Activated naive CD8-positive, alpha-beta T cell treated with anti-CD3 and anti-CD28 coated beads, Interleukin-2, amount 50 U/mL, for 16 hours (primary cell): Measurements from ENCODE around the gene PTBP1.
A peak's percentile ranks its signal among the peaks of the same experiment; 100 is the strongest.

Source experiments
- DNase-seq: peaks from one replicate; pipeline ENCODE4 v3.0.0-alpha.2; 2020; ENCODE audit warnings: low read depth, low spot score

The PTBP1 gene

GRCh38 chr19:797528-798414 lies 519 bp downstream of the PTBP1 start:
- peak; percentile 66 for DNase-seq

DNA sequence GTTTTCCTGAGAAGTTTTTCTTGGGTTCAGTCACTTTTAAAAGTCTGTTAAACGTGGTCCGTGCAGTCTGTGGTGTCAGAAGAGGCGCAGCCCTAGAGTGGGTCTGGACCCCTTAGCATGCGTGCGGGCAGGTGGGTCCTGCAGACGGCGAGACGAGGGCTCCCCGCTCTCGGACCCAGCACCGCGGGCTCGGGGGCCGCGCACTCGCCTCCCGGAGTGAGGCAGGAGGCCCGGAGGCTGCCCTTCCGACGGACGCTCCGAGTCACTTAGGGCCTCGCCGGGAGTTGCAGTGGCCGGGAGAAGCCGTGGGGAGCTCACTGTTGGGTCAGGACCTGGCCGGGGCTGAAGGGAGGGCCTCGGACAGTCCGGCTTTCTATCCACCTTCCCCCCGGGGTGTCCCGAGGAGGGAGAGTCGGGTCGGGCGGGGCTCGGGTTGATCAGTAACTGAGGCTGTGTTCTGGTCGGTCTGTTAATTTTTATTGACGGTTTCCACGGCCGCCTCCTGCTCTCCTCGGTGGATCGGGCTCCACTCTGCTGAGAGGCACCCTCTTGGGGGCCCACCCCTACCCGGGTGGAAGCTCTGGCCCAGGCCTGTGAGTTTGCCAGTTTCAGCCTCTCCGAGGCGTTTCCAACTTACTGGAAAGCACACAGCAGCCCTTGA lies 1.3 kb downstream of the PTBP1 start:
- DNase-seq: no peak

- DNase-seq: no peak
Measured at GRCh38 chr19:799076-799881, 2.0 kb downstream of the PTBP1 start.

- no peak for DNase-seq
Measured at GRCh38 chr19:800360-801029, 3.2 kb downstream of the PTBP1 start.

DNA sequence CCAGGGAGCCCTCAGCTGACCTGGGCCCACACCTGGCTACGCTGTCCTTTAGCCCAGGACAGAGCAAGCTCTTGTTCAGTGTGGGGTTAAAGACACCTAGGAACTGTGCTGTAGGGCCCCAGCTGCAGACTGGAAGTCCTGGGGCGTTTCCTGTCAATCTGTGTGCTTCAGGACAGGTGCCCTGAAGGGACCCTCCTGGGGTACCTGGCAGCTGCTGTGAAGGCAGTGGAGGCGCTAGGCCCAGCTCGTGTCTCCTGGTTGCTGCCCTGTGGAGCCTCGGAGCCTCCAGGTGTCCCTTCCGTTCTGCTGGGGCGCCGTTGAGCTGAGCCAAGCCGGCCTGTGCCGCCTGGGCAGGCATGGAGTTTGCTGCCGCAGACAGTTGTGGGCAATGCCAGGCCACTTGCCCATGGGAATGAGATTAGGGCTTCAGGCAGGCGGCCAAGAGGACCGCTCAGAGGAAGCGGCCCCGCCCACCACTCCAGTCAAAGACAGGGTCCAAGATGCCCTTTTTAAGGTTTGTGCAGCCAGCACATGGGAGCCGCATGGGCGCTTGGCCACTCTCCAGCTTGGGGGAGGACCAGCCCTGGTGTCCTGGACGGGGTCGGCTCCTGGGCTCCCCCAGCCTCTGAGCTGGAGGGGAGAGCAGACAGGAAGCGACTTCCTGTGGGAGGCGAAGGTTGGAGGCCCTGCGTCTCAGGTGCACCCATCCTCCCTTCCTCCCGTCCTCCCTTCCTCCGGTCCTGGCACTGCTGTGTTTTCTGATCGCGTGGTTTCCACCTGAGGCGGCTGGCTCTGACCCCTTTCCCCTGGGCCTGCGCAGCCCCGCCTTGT lies 4.0 kb downstream of the PTBP1 start:
- DNase-seq: no peak

DNA sequence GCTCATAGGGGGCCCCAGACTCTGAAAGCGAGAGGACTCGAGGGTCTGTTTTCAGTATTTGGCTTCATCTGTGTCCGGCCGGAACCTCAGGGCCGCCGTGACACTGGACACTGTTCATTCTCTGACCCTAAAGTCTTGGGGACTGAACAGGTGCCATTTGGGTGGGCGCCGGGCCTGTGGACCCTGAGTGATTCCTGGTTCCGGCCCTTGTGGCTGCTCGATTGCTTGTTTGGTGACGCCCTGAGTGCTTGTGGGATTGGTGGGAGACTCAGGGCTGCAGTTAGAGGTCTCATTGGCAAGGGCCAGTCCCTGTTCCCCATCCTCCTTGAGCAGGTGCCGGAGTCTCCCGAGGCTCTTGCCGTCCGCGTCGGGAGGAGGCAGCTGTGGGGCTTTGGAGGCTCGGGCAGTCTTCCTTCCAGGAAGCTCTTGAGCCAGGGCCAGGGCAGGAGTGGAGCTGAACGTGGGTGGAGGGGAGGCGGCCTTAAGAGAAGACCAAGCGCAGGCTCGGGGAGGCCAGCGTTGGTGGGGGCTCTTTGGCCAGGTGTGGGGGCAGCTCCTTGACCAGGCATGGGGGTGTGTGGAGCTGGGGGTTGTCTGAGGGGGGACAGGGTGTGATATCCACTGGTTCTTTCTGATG lies 4.7 kb downstream of the PTBP1 start:
- no peak for DNase-seq

GRCh38 chr19:802498-803098 lies 5.3 kb downstream of the PTBP1 start:
- no peak for DNase-seq

GRCh38 chr19:803099-803561 lies 5.9 kb downstream of the PTBP1 start:
- no peak for DNase-seq

DNA sequence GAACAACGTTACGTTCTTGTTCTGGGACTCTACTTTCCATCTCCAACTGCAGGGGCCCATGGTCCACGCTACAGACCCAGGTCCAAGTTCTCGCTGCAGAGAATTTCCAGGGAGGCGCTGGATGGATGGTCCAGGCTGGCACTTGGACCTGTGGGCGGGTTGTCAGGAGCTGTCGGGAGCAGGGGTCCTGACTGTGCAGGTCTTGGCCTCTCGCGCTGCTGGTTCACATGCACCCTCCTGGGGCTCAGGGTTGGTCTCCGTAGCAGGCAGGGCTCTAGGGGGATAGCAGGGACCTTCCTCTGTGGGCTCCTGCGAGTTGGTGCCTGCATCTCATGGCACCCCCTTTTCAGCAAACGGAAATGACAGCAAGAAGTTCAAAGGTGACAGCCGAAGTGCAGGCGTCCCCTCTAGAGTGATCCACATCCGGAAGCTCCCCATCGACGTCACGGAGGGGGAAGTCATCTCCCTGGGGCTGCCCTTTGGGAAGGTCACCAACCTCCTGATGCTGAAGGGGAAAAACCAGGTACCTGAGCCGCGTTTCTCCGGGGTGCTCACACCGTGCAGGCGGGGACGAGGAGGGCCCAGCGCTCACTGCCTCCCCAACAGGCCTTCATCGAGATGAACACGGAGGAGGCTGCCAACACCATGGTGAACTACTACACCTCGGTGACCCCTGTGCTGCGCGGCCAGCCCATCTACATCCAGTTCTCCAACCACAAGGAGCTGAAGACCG lies 6.6 kb downstream of the PTBP1 start:
- no peak for DNase-seq

DNA sequence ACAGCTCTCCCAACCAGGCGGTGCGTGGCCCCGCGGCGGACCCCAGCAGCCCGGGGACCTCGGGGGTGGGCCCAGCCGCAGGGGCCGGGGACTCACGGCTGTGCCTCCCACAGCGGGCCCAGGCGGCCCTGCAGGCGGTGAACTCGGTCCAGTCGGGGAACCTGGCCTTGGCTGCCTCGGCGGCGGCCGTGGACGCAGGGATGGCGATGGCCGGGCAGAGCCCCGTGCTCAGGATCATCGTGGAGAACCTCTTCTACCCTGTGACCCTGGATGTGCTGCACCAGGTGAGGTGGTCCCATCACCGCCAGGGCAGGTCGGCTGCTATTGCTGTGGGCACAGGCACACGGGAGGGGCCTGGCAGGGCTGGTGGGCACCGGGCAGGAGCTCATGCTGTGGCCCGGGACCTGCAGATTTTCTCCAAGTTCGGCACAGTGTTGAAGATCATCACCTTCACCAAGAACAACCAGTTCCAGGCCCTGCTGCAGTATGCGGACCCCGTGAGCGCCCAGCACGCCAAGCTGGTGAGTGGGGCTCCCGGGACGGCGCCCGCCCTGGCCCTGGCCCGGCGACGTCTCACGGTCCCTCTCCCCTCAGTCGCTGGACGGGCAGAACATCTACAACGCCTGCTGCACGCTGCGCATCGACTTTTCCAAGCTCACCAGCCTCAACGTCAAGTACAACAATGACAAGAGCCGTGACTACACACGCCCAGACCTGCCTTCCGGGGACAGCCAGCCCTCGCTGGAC lies 7.3 kb downstream of the PTBP1 start:
- DNase-seq: no peak

GRCh38 chr19:805166-805551 lies 7.9 kb downstream of the PTBP1 start:
- no peak for DNase-seq

DNA sequence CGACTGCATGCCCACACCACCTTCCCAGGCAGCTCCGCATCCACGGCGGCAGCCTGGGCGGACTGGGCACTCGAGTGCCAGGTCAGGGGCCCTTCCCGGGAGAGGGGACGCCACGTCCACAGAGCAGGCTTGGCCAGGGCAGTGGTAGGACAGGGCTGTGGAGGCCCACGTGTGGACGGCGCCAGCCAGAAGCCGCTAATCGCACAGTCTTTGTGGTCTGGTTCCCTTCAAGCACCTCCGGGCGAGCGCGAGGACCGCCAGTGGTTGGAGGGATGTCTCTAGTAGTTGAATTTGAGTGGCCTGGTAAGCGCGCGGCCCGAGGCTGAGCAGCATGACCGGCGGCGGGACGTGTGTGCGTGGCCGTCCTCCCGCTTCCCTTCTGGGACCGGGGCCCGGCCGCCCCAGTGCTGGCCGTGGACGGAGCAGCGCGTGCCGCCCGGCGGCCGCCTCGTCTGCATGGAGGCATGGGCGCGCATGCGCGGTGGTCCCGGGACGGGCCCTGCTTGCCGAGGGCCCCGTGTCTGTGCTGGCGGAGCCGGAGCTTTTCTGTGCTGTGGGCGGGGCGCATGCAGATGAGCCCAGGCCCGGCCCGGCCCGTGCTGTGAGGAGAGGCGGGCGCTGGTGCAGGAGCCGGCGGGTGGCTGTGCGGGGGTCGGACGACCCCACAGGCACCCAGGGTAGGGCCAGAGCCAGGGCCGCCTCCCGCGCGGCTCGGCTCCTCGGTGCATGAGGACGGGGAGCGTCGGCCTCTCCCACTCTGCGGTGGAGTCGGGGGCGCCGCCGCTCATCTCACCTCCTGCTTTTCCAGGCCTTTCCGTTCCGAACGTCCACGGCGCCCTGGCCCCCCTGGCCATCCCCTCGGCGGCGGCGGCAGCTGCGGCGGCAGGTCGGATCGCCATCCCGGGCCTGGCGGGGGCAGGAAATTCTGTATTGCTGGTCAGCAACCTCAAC lies 8.6 kb downstream of the PTBP1 start:
- no peak for DNase-seq

- DNase-seq: no peak
Measured at GRCh38 chr19:806815-807421, 9.7 kb downstream of the PTBP1 start.

GRCh38 chr19:807627-808422 lies 10.6 kb downstream of the PTBP1 start:
- DNase-seq: no peak

- DNase-seq: no peak
Measured at GRCh38 chr19:808423-808775, 11.1 kb downstream of the PTBP1 start.
